ENCODE data around the gene TRAF3IP1.
"Not testable (repeated sequence)": the region's sequence is repeated elsewhere in the genome, so short reads cannot be mapped to it uniquely, and the experiment has no call there.

Gene TRAF3IP1

DNA sequence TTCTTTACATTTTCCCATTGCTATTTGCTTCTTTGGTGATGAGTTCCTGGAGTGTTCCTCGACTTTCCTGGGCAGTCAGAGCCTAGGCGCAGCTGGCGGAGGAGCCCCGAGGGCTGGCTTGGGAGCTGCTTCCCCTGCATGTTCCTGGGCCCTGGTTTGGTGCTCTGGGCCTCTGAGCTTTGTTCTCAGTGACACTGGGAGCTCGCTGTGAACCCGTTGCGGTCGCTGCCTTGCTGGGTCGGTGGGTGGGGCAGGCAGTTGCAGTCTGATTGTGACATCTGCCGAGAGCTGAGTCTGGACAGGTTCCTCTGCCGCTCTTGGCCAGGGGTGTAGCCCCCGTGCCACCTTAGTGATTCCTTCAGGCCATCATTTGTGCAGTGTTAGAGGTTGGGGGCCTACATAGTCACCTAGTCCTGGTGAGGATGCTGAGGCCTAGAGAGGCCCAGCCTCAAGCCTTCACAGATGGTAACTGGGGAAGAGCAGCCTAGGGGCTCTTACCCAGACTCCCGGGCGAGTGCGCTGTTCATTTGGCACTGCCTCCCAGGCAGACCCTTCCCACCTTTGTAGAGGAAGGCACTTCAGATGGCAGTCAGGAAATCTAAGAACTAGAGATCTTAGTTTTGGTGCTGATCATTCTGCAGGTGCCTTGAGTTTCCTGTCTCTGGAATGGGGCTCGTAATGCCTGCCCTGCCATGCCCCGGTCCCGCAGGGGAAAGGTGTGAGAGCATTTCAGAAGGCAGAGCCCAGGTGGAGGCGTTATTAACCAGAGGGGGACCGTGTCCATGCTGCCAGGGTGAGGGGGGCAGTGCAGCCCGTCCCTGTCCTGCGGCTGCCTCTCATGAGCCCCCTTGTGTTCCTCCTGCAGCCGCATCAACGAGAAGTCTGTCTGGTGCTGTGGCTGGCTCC is 114.8 kb downstream of the TRAF3IP1 start:
- Histone ChIP-seq H3K9me3 (ENCODE audit: control insufficient read depth, low read length) (no peaks in the 10 kb centered on the region), H3K9ac (ENCODE audit: low read length) (peak overlapping the region; percentile 49), H3K4me3 (ENCODE audit: low read length) (no peak overlapping the region), H3K36me3 (ENCODE audit: control insufficient read depth, insufficient read depth, low read length, severe bottlenecking) (peaks cover 36% of the 10 kb centered on the region), H3K4me1 (ENCODE audit: control insufficient read depth, insufficient read depth, low read length) (peaks cover 45% of the 10 kb centered on the region), H3K27me3 (replicated peaks; ENCODE audit: control insufficient read depth, insufficient read depth, low read length) (no peaks in the 10 kb centered on the region)
- DNase-seq (ENCODE audit: low read depth), result no peak

GRCh38 chr2:238435752-238436096 is 115.4 kb downstream of the TRAF3IP1 start:
- H3K27me3 ChIP-seq (replicated peaks; ENCODE audit: control insufficient read depth, insufficient read depth, low read length), result no peaks in the 10 kb centered on the region
- no peak overlapping the region for H3K4me3 ChIP-seq (ENCODE audit: low read length)
- H3K9me3 ChIP-seq (ENCODE audit: control insufficient read depth, low read length), result no peaks in the 10 kb centered on the region
- no peak for DNase-seq (ENCODE audit: low read depth)
- H3K36me3 ChIP-seq (ENCODE audit: control insufficient read depth, insufficient read depth, low read length, severe bottlenecking), result peaks cover 32% of the 10 kb centered on the region
- H3K9ac ChIP-seq (ENCODE audit: low read length), result no peak overlapping the region
- H3K4me1 ChIP-seq (ENCODE audit: control insufficient read depth, insufficient read depth, low read length), result peaks cover 51% of the 10 kb centered on the region

GRCh38 chr2:238438856-238439849 is 118.8 kb downstream of the TRAF3IP1 start:
- Histone ChIP-seq H3K4me1 (ENCODE audit: control insufficient read depth, insufficient read depth, low read length) (peaks cover 50% of the 10 kb centered on the region), H3K9ac (ENCODE audit: low read length) (peak overlapping the region; percentile 37), H3K4me3 (ENCODE audit: low read length) (peak overlapping the region; percentile 67), H3K27me3 (replicated peaks; ENCODE audit: control insufficient read depth, insufficient read depth, low read length) (no peaks in the 10 kb centered on the region), H3K9me3 (ENCODE audit: control insufficient read depth, low read length) (no peaks in the 10 kb centered on the region), H3K36me3 (ENCODE audit: control insufficient read depth, insufficient read depth, low read length, severe bottlenecking) (peaks cover 18% of the 10 kb centered on the region)
- DNase-seq (ENCODE audit: low read depth), result peak; percentile 85

DNA sequence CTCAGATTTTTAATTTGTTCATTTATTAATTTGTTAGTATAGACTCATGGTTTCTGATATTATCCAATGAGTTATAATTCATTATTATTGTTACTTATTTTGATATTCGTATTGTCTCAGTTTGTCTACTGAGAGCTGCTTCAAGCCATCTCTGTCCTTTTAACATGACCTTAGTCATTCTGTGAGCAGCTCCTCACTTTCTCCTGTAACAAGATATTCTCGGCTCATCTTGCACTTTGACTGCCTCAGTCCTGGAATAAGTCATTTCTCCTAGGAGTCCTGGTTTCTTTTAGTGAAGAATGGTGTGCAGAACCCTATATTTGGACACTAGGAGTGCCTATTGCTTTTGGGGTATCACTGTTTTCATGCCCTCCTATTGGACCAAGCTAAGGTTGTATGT is 119.6 kb downstream of the TRAF3IP1 start:
- Histone ChIP-seq H3K27me3 (replicated peaks; ENCODE audit: control insufficient read depth, insufficient read depth, low read length) (no peaks in the 10 kb centered on the region), H3K9ac (ENCODE audit: low read length) (peak overlapping the region; percentile 37), H3K9me3 (ENCODE audit: control insufficient read depth, low read length) (no peaks in the 10 kb centered on the region), H3K4me1 (ENCODE audit: control insufficient read depth, insufficient read depth, low read length) (peaks cover 42% of the 10 kb centered on the region), H3K36me3 (ENCODE audit: control insufficient read depth, insufficient read depth, low read length, severe bottlenecking) (peaks cover 25% of the 10 kb centered on the region), H3K4me3 (ENCODE audit: low read length) (peak overlapping the region; percentile 67)
- peak; percentile 28 for DNase-seq (ENCODE audit: low read depth)

- Histone ChIP-seq H3K36me3 (ENCODE audit: control insufficient read depth, insufficient read depth, low read length, severe bottlenecking) (peaks cover 25% of the 10 kb centered on the region), H3K4me1 (ENCODE audit: control insufficient read depth, insufficient read depth, low read length) (peaks cover 38% of the 10 kb centered on the region), H3K27me3 (replicated peaks; ENCODE audit: control insufficient read depth, insufficient read depth, low read length) (no peaks in the 10 kb centered on the region), H3K9me3 (ENCODE audit: control insufficient read depth, low read length) (no peaks in the 10 kb centered on the region), H3K4me3 (ENCODE audit: low read length) (peak overlapping the region; percentile 67), H3K9ac (ENCODE audit: low read length) (peak overlapping the region; percentile 37)
- no peak for DNase-seq (ENCODE audit: low read depth)
Measured at GRCh38 chr2:238440331-238440730, 120.0 kb downstream of the TRAF3IP1 start.

DNA sequence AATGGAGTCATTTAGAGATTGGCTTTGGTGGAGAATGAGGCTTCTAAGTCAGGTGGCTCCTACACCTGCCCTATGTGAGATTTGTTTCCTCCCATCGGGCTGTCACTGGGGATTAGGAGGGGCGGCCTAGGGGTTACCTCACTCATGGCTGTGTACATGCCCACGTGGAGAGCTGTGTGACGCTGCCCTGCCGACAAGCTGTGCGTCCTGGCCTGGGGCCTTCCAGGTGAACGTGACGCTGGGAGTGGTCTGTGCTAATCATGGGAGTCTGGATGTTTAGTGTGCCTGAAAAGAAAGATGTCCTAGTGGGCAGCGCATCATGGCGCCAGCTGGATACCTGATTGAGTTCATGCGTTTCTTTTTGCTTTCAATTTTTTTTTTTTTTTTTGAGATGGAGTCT is 120.4 kb downstream of the TRAF3IP1 start:
- peaks cover 25% of the 10 kb centered on the region for H3K36me3 ChIP-seq (ENCODE audit: control insufficient read depth, insufficient read depth, low read length, severe bottlenecking)
- H3K4me1 ChIP-seq (ENCODE audit: control insufficient read depth, insufficient read depth, low read length), result peaks cover 35% of the 10 kb centered on the region

DNA sequence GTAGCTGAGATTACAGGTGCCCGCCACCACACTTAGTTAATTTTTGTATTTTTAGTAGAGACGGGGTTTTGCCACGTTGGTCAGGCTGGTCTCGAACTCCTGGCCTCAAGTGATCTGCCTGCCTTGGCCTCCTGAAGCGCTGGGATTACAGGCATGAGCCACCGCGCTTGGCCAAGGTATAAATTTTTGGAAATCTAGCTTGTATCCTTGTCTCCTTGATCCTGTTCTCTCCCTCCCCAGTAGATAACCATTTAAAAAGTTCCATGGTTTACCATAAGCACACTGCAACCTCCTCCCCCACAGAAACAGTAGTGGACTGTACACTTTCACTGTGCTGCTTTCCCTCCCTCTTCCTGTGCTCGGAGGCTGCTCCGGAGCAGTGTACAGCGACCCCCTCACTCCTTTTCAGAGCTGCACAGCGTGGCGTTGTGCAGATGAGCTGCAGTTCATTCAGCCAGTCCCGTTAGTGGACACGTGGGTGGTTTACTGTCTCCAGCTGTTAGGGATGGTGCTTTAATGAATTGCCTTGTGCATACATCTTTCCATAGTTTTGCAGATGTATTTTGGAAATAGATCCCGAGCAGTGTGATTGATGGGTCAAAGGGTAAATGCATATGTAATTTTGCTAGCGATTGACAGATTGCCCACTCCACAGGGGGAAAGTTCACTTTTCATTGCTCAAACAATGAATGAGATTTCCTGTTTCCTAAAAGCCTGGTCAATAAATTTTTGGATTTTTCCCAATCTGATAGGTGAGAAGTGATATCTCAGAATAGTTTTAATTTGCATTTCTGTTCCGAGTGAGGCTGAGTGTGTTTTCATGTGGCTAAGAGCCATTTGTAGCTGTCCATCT is 121.2 kb downstream of the TRAF3IP1 start:
- DNase-seq (ENCODE audit: low read depth), result no peak
- no peaks in the 10 kb centered on the region for H3K27me3 ChIP-seq (replicated peaks; ENCODE audit: control insufficient read depth, insufficient read depth, low read length)
- no peak overlapping the region for H3K4me3 ChIP-seq (ENCODE audit: low read length)
- peaks cover 25% of the 10 kb centered on the region for H3K36me3 ChIP-seq (ENCODE audit: control insufficient read depth, insufficient read depth, low read length, severe bottlenecking)
- H3K9ac ChIP-seq (ENCODE audit: low read length), result no peak overlapping the region
- H3K4me1 ChIP-seq (ENCODE audit: control insufficient read depth, insufficient read depth, low read length), result peaks cover 35% of the 10 kb centered on the region
- H3K9me3 ChIP-seq (ENCODE audit: control insufficient read depth, low read length), result no peaks in the 10 kb centered on the region

More for the DNA sequence above, 120.4 kb downstream of the TRAF3IP1 start:
- H3K9me3 ChIP-seq (ENCODE audit: control insufficient read depth, low read length), result no peaks in the 10 kb centered on the region
- no peak for DNase-seq (ENCODE audit: low read depth)
- no peak overlapping the region for H3K9ac ChIP-seq (ENCODE audit: low read length)
- H3K27me3 ChIP-seq (replicated peaks; ENCODE audit: control insufficient read depth, insufficient read depth, low read length), result no peaks in the 10 kb centered on the region
- H3K4me3 ChIP-seq (ENCODE audit: low read length), result no peak overlapping the region

DNA sequence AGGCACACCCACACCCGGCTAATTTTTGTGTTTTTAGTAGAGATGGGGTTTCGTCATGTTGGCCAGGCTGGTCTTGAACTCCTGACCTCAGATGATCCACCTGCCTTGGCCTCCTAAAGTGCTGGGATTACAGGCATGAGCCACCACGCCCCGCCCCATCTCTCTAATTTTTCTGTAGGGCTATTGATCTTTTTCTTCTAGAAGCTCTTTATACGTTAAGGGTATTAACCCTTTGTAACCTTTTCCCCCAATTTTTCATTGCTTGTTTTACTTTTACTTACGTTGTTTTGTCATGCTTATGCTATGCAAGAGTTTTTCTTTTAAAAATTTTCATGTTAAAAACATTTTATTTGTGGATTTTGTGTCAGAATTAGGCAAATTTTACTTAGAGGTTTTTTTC is 121.9 kb downstream of the TRAF3IP1 start:
- not testable (repeated sequence) for DNase-seq (ENCODE audit: low read depth); H3K9me3 ChIP-seq (ENCODE audit: control insufficient read depth, low read length); H3K4me3 ChIP-seq (ENCODE audit: low read length); H3K27me3 ChIP-seq (replicated peaks; ENCODE audit: control insufficient read depth, insufficient read depth, low read length); H3K9ac ChIP-seq (ENCODE audit: low read length)
- peaks cover 33% of the 10 kb centered on the region for H3K36me3 ChIP-seq (ENCODE audit: control insufficient read depth, insufficient read depth, low read length, severe bottlenecking)
- H3K4me1 ChIP-seq (ENCODE audit: control insufficient read depth, insufficient read depth, low read length), result peaks cover 35% of the 10 kb centered on the region

DNA sequence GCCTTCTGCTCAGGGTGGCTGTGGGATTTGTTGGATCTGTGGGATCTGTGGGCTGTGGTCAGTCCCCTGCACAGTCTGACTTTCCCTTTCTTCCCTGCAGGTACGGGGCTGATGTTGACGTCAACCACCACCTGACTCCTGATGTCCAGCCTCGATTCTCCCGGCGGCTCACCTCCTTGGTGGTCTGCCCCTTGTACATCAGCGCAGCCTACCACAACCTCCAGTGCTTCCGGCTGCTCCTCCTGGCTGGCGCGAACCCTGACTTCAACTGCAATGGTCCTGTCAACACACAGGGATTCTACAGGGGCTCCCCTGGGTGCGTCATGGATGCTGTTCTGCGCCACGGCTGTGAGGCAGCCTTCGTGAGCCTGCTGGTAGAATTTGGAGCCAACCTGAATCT is 123.9 kb downstream of the TRAF3IP1 start:
- H3K27me3 ChIP-seq (replicated peaks; ENCODE audit: control insufficient read depth, insufficient read depth, low read length), result no peaks in the 10 kb centered on the region
- H3K4me1 ChIP-seq (ENCODE audit: control insufficient read depth, insufficient read depth, low read length), result peaks cover 31% of the 10 kb centered on the region
- peaks cover 45% of the 10 kb centered on the region for H3K36me3 ChIP-seq (ENCODE audit: control insufficient read depth, insufficient read depth, low read length, severe bottlenecking)
- no peak overlapping the region for H3K9ac ChIP-seq (ENCODE audit: low read length)
- no peaks in the 10 kb centered on the region for H3K9me3 ChIP-seq (ENCODE audit: control insufficient read depth, low read length)
- H3K4me3 ChIP-seq (ENCODE audit: low read length), result no peak overlapping the region
- DNase-seq (ENCODE audit: low read depth), result no peak

GRCh38 chr2:238445409-238446190 is 125.3 kb downstream of the TRAF3IP1 start:
- H3K27me3 ChIP-seq (replicated peaks; ENCODE audit: control insufficient read depth, insufficient read depth, low read length), result no peaks in the 10 kb centered on the region
- H3K9ac ChIP-seq (ENCODE audit: low read length), result no peak overlapping the region
- H3K4me3 ChIP-seq (ENCODE audit: low read length), result no peak overlapping the region
- DNase-seq (ENCODE audit: low read depth), result no peak
- H3K4me1 ChIP-seq (ENCODE audit: control insufficient read depth, insufficient read depth, low read length), result peaks cover 31% of the 10 kb centered on the region
- H3K9me3 ChIP-seq (ENCODE audit: control insufficient read depth, low read length), result no peaks in the 10 kb centered on the region
- H3K36me3 ChIP-seq (ENCODE audit: control insufficient read depth, insufficient read depth, low read length, severe bottlenecking), result peaks cover 49% of the 10 kb centered on the region
